Glomerular endothelial cell (primary cell): ENCODE data around the gene INSL3. TPM values are rescaled to one million over a fixed set of nuclear protein-coding genes. Genes with fewer than 3 reads are reported as not detected.

Experiments
- DNase-seq: peaks from one replicate; pipeline ENCODE4 v3.0.0-alpha.2; 2011; ENCODE audit warnings: low read depth, low spot score; ENCODE audit errors: extremely low read depth
- total RNA-seq: library from RNA; depleted of rRNA; stranded (reverse); fragments of >200 nt; gene quantifications from 2 replicates; pipeline ENCODE4 v1.2.3, GENCODE V29; 2015

INSL3 gene, protein sequence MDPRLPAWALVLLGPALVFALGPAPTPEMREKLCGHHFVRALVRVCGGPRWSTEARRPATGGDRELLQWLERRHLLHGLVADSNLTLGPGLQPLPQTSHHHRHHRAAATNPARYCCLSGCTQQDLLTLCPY
- not detected in 2 replicates for total RNA-seq

DNA sequence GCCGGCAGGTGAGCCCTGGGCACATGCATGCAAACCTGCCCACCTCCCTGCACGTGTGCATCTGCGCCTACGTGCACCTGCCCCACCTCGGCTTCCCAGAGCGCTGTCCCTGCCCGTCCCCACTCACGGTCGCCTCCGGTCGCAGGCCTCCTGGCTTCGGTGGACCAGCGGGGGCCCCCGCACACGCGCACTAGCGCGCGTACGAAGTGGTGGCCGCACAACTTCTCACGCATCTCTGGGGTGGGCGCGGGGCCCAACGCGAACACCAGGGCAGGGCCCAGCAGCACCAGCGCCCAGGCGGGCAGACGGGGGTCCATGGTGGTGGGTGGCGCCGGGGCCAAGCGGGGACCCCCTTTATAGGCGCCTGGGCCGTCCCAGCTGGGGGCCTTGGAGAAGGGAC lies at the start of gene INSL3:
INSL3 (minus strand) TSS at position 330 of the 400 bp plus-strand sequence; CDS start at position 317, 13 bp downstream.
- DNase-seq = no peak

DNA sequence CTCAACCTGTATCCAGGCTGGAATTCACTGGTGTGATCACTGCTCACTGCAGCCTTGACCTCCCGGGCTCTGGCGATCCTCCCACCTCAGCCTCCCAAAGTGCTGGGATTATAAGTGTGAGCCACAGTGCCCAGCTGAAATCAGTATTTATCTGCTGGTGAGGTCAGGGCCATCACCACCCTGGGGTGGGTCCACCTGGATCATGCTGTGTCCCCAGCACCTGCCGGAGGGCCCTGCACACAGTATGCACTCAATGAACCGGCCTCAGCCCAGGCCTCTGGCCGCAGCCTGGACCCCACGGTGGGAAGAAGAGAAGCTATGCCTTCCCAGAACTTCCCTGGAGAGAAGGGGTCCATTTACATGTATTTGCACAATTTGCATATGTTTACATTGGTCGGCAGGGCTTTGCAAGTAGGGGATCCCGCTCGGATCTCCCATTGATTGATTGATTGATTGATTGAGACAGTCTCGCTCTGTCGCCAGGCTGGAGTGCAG lies 47.8 kb upstream of the INSL3 start:
- DNase-seq = no peak

DNA sequence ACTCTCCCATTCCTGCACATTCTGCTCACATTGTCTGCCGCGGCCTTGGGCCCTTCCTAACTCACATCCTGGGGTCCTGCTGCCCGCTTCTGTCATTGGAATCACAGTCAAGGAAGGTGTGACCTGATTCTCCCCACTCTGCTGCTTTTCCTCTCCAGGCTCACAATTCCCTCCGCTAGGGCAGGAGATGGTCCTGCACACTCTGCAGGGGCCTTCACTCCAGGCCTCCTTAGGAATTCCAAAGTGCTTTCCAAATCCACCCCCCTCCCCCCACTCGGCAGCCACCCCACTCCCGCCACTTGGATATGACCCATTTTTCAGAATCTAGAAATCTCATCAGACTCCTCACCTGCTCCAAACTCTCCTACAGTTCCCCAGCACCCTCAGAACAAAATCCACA lies 47.4 kb upstream of the INSL3 start:
- DNase-seq = no peak

DNA sequence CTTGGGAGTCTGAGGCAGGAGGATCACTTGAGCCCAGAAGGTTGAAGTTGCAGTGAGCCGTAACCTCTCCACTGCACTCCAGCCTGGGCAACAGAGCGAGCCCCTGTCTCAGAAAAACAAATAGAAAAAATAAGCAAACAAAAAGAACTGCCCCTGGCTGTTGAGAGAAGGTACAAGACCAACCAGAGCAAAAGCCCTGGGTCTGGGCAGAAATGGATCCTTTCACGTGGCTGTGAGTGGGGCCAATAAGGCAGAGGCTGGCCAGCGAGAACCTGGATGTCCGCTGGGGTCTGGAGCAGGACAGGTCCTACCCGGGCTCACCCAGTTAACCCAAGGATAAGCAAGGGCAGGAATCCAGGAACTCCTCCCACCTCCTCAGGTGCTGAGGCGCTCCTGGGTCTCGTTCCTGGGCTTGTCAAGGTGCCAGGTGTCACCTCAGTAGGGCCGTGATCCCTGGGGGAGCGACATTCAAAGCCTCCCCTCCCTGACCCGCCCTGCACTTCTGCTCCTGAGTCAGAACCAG lies 45.7 kb upstream of the INSL3 start:
- no peak for DNase-seq

DNA sequence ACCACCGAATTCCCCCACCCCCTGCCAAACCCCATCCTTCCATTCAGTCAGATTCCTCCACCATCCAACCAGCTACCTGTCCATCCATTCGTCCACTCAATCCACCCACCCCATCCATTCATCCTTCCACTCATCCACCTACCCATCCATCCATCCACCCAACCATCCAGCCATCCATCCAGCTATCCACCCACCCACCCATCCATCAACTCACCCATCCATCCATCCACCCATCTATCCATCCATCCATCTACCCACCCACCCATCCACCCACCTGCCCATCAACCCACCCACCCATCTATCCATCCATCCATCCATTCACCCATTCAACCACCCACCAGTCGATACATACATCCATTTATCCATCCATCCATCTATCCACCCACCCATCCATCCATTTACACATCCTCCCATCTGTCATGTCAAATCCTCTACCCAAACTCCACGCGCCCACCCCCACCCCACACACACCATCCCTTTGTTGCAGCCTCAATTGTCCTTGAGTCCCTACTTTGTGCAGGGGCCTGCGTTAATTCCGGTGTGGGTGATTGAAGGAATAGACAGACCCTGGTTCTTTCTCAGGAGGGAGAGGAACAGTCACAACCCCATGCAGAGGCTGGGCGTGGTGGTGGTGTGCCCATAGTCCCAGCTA lies 45.1 kb upstream of the INSL3 start:
- no peak for DNase-seq

DNA sequence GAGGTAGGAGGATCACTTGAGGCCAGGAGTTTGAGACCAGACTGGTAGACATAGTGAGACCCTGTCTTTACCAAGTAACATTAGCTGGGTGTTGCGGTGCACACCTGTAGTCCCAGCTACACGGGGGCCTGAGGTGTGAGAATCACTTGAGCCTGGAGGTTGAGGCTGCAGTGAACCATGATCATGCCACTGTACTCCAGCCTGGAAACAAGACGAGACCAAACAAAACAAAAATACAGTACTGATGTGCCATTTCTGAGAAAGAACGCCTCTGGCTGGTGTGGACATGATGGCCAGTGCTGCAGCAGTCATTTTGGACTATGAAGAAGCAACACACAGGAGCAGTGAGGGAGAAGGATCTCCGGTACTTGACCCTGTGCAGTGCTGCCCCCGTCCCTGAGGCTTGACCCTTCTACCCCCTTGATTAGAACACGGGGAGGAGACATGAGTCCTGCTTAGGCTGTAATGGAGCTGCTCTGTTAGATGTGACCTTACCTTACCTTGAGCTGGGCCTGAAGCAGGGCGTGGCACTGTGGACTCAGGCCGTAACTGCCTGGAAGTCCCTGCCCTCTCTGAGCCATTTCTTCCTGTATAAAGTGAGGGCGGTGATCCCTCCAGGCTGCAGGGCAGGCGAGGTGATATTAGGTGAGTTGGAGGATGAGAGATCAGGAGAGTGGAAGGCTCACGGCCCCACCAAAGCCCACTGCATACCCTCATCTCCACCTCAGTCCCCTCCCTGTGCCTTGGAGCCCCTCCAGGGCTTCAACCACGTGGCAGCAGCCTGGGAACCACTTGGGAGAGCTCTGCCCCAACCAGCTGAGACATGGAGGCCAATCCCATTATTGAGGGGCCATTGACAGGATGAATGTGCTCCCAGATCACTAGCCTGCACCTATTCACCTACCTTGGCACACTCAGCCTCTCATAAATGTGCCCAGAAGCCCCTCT lies 44.3 kb upstream of the INSL3 start:
- no peak for DNase-seq

DNA sequence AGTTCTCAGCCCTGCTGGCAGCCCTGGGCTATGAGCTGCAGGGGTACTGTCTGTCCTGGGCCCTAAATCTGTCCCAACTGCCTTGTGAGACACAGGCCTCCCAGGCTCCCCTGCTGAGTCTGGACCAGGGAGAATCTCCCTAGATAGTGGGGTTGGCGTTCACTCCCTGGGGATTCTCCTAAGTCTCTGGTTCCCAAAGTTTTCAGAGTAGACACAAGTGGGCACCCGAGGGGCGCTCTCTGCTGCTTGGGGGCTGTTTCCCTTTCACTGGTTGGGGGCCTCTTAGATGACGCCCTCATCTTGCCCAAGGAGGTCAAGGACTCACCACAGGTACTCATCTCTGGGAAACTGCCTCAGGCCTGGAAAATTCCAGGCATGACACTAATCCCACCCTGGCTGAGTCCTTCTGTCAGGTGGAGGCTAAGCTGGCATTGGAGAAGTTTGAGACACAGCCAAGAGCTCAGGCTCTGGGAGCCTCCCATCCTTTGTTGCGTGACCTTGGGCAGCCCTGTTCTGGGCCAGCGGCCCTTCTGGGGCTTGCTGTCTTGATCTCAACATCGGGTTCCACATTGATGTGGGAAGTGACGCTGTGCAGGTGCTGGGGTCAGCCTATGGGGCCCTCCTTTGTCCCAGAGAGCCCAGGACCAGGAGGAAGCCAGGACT lies 42.3 kb upstream of the INSL3 start:
- no peak for DNase-seq

DNA sequence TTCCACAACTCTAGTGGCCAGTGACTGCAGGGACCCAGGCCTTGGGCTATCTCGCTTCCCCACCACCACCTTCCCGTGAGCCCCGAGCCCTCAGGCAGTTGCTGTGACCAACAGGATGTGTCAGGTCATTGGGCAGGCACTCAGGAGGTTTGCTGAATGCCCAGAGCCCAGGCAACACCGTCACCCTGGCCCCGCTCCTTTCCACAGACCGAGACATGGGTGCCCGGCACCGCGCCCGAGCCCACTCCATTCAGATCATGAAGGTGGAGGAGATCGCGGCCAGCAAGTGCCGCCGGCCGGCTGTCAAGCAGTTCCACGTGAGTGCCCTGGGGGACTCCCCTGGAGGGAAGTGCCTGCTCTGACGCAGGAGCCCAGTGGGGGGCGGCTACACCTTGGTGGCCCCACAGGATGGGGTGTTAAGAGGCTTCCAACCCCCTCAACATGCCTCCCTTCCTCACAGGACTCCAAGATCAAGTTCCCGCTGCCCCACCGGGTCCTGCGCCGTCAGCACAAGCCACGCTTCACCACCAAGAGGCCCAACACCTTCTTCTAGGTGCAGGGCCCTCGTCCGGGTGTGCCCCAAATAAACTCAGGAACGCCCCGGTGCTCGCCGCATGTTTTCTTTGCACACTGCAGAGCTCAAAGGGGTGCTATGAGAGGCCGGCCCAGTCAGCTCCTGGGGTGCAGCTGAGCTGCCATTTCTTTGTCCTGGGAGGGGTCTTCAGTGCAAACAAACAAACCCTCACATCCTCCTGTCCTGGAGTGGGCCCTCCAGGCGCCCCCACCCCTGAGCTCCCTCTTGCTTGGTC lies 41.6 kb upstream of the INSL3 start:
- DNase-seq = no peak

DNA sequence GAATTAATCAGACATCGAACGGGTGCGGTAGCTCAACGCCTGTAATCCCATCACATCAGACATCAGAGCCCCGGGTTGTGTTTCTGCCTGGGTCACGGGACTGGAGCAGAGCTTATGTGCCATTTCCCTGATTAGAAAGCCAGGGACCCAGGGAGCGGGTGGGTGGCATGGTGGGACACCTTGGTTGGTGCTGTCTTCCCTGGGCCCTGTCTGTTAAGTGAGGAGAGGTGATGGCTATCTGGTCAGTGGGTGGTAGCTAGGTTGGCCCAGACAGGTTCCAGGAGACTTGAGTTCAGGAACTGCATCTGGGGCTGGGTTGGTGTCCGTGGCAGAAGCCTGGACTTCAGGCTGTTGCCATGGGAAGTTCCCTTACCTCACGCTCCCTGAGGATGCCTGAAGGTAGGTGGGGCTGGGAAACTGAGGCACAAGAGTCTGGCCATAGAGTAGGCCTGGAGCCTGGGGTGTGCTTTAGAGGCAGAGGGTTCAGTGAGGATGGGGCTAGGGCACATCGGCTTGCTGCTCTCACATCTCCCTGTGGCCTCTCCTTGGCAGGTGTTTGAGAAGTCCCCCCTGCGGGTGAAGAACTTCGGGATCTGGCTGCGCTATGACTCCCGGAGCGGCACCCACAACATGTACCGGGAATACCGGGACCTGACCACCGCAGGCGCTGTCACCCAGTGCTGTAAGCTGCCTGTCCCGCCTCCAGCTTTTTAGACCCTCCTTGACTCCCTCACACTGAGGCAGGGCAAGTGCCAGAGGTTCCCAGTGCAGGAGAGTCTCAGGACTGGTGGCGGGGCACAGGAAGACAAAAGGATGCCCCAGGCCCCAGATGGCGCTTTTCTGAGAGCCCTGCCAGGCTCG lies 40.5 kb upstream of the INSL3 start:
- no peak for DNase-seq

DNA sequence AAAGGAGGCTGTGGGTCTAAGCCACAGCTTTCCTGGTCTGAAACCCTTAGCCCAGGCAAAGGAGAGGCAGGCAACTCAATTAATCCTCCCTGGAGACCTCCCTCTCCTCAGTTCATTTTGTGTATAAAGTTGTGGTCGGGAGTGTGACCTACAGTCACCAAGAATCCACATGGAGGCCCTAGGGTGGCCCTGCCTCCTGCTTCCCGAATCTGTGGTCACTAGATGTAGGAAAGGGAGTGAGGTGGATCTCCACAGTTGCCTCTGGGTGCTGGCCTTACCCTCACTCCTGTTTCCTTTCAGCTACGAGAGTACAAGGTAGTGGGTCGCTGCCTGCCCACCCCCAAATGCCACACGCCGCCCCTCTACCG lies 39.7 kb upstream of the INSL3 start:
- no peak for DNase-seq

DNA sequence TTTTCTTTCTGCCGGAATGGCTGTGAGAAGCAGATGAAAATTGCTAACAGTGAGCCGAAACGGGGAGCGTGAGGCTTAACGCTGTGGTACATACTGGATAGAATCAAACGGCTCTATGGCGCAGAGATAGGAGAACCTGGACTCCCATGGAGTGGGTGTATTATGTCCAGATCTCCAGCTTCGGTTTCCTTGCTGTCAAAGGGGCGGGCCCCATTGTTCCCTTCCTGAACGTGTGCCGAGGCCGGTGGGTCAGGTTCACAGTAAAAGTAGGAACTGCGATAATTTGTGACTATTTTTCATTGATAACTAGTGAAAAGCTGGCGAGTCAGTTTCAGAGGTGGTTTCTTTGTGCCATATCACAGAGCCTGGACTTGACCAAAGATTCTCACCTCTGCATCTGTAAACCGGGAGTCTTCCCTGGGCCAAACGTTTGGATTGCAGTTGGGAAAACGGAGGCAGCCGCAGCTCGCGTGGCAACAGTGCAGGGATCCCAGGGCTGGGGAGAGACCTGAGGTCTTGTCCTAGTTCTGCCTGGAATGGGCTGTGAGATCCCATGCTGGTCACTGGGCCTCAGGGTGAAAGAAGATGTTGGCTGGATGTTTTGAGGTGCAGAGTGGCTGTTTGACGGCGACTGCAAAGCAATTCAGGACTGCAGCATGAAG lies 39.1 kb upstream of the INSL3 start:
- DNase-seq = no peak

DNA sequence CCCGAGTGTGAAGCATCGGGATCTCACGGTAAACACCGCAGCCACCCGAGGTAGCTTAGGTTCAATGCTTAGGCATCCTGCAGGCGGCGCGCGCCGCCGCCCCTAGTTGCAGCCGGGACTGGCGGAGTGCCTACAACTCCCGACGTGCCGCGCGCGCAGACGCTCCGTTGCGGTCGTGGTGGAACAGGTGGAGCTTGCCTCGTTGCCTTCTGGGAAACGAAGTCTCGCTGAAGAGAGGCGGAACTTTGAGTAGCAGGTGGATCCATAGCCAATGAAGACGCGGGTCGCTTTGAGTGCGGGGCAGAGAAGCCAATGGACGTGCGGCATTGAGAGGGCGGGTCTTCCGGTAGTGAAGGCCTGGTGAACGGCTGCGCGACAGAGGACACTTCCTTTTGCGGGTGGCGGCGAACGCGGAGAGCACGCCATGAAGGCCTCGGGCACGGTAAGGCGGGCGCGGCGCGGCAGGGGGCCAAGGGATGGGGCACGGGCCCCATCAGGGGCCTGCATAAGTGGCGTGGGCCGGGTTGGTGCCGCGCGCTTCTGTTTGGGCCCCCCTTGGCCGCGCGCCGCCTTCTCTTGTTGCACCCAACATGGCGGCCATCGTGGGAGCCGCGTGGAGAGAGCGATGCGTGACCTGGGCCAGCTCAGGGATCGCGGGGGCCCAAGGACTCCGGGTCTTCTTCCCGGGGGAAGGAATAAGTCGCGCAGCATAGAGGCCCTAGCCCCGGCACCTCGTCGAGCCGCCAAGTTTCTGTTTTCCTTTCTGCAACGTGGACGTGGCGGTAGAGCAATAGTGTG lies 38.4 kb upstream of the INSL3 start, which contains the start of gene RPL18A:
RPL18A (plus strand) TSS at position 378 of the 798 bp plus-strand sequence; CDS start at position 425, 47 bp downstream.
- DNase-seq = peak; percentile 99

DNA sequence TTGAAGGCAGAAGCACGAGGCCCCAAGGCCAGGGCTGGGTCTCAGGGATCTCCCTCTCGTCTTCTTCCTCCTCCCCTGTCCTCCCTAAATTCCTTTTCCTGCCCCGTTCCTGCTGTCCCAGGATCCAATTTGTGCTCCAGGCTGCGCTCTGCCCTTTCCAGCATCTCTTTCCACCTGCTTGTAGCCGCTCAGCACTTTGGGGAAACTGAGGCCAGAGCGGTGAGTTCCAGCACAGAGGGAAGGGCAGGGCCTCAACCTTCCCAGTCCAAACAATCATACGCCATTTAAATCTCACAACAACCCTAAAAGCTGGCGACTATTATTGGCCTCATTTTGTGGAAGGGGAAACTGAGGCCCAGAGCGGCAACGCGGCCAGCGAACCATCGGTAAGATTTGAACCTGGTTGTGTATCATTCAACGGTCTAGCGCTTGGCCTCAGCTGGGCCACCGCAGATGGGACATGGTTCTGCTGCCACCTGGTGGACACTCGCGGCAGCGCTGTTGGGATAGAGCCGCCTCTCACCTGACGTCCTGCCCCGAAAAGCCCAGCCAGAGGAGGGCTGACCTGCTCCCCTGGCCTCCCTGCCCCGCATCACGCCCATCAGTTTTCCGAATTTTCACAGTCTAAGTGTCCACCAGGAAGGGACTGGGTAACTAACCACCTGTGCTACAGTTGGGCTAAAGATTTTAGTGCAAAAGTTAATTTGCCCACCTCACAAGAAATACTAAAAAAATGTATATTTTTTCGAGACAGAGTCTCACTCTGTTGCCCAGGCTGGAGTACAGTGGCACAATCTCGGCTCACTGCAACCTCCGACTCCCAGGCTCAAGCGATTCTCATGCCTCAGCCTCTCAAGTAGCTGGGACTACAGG lies 34.2 kb upstream of the INSL3 start:
- no peak for DNase-seq

DNA sequence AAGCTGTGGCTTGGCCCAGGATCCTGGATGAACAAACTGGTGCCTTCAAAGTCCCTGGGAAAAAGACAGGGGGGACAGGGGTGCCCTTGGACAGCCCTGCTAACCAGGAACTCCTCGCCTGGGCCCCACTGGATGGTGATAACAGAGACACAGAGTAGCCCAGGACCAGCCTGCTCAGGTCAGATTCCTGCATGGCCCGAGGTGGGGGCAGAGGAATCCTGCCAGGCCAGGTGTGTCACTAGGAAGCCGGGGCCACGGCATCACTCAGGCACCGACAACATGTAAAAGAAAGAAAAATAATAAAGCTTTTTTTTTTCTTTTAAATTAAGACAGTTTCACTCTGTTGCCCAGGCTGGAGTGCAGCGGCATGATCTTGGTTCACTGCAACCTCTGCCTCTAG lies 32.7 kb upstream of the INSL3 start:
- no peak for DNase-seq

DNA sequence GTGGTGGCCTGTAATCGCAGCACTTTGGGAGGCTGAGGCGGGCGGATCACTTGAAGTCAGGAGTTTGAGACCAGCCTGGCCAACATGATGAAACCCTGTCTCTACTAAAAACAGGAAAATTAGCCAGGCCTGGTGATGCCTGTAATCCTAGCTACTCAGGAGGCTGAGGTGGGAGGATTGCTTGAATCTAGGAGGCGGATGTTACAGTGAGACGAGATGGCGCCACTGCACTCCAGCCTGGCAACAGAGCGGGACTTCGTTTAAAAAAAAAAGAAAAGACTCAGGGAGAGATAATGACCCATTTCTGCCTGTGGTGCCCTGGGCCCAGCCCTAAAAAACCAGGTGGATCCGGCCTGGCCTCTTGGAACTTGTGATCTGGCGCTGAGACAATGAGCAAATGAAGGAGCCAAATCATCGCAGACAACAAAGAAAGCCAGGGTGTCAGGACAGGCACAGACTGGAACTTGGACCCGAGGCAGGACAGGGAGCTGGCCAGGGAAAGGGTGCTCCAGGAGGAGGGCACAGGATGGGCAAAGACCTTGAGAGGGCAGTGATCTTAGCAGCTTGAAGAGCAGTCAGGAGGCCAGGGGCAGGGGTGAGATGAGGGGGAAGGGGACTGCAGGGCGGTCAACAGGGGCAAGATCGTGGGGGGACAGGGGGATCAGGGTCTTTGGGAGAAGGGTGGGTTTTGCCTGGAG lies 27.4 kb upstream of the INSL3 start:
- no peak for DNase-seq
